MM.1S (cell line): ENCODE measurements around the gene DCD.

ENCODE experiments used
- DNase-seq: peaks from one replicate; pipeline ENCODE4 v3.0.0-alpha.2; 2015
- H2AFZ ChIP-seq: fragments of 300-600 bp; sonication (generic); 2 replicates; pipeline ENCODE4 v1.6.0; 2016; ENCODE audit warnings: antibody characterized with exemption, low read length
- H3F3A ChIP-seq: fragments of 300-600 bp; sonication (generic); 2 replicates; pipeline ENCODE4 v1.6.1; 2016; ENCODE audit warnings: mild to moderate bottlenecking, antibody characterized with exemption, low read length, moderate library complexity, mixed read lengths; ENCODE audit not compliant: insufficient read depth
- H3K27ac ChIP-seq: fragments of 300-600 bp; sonication (generic); 2 replicates; pipeline ENCODE4 v1.5.1; 2016; ENCODE audit warnings: mild to moderate bottlenecking, low read length
- H3K27me3 ChIP-seq: fragments of 300-600 bp; sonication (generic); replicated peaks from 2 replicates; pipeline ENCODE4 v1.6.0; 2016; ENCODE audit warnings: low read length; ENCODE audit not compliant: insufficient read depth
- H3K36me3 ChIP-seq: fragments of 300-600 bp; sonication (generic); replicated peaks from 2 replicates; pipeline ENCODE4 v1.6.1; 2016; ENCODE audit warnings: mild to moderate bottlenecking, low read length, mixed read lengths; ENCODE audit not compliant: insufficient read depth
- H3K4me1 ChIP-seq: fragments of 300-600 bp; sonication (generic); 2 replicates; pipeline ENCODE4 v1.6.1; 2016; ENCODE audit warnings: low read length, mixed read lengths
- H3K4me2 ChIP-seq: fragments of 300-600 bp; sonication (generic); 2 replicates; pipeline ENCODE4 v1.6.0; 2016; ENCODE audit warnings: low read depth, low read length
- H3K4me3 ChIP-seq: fragments of 300-600 bp; sonication (generic); 2 replicates; pipeline ENCODE4 v1.5.1; 2016; ENCODE audit warnings: low read length, mixed read lengths
- H3K79me2 ChIP-seq: fragments of 300-600 bp; sonication (generic); 2 replicates; pipeline ENCODE4 v1.6.1; 2016; ENCODE audit warnings: mixed run types, low read length, mixed read lengths
- H3K9ac ChIP-seq: fragments of 300-600 bp; sonication (generic); 2 replicates; pipeline ENCODE4 v1.6.1; 2016; ENCODE audit warnings: low read length, mixed read lengths
- H3K9me2 ChIP-seq: fragments of 300-600 bp; sonication (generic); replicated peaks from 2 replicates; pipeline ENCODE4 v1.6.1; 2016; ENCODE audit warnings: mild to moderate bottlenecking, low read length, mixed read lengths; ENCODE audit not compliant: insufficient read depth
- H3K9me3 ChIP-seq: fragments of 300-600 bp; sonication (generic); replicated peaks from 2 replicates; pipeline ENCODE4 v1.6.1; 2016; ENCODE audit warnings: mild to moderate bottlenecking, low read length, mixed read lengths; ENCODE audit not compliant: insufficient read depth
- H4K20me1 ChIP-seq: fragments of 300-600 bp; sonication (generic); 2 replicates; pipeline ENCODE4 v1.6.1; 2016; ENCODE audit warnings: mild to moderate bottlenecking, low read length, moderate library complexity, mixed read lengths; ENCODE audit not compliant: insufficient read depth
- CTCF ChIP-seq: fragments of 300-600 bp; sonication (generic); IDR thresholded peaks from 2 replicates; pipeline ENCODE4 v1.5.1; 2016; ENCODE audit warnings: antibody characterized with exemption, low read length, mixed read lengths
- EZH2 ChIP-seq: fragments of 300-600 bp; sonication (generic); optimal IDR thresholded peaks from 2 replicates; pipeline ENCODE3; 2017; ENCODE audit warnings: low read depth, mild to moderate bottlenecking, antibody characterized with exemption, low read length, mixed read lengths
- EZH2phosphoT487 ChIP-seq: fragments of 300-600 bp; sonication (generic); IDR thresholded peaks from 2 replicates; pipeline ENCODE4 v1.6.1; 2018; ENCODE audit warnings: antibody characterized with exemption, low read length

DCD gene

GRCh38 chr12:54648265-54648664 is at the start of gene DCD:
Gene DCD (minus strand): TSS chr12:54648365. CDS start chr12:54648303, 62 bp downstream.
- no peak within 1 kb of the TSS for H2AFZ ChIP-seq
- no peaks in the 10 kb centered on the region for H3K9me3 ChIP-seq
- H3K4me2 ChIP-seq: no peak within 1 kb of the TSS
- no peaks in the 10 kb centered on the region for H3K36me3 ChIP-seq
- H3K27me3 ChIP-seq: no peaks in the 10 kb centered on the region
- H3K27ac ChIP-seq: no peak within 1 kb of the TSS
- H3K4me3 ChIP-seq: no peak within 1 kb of the TSS
- H3K4me1 ChIP-seq: no peaks in the 10 kb centered on the region
- no peak for DNase-seq
- no peaks in the 10 kb centered on the region for H4K20me1 ChIP-seq
- no peaks in the 10 kb centered on the region for H3K79me2 ChIP-seq
- H3K9ac ChIP-seq: no peak within 1 kb of the TSS
- H3K9me2 ChIP-seq: no peaks in the 10 kb centered on the region
- TF ChIP-seq EZH2phosphoT487 (no peak), CTCF (no peak), EZH2 (no peak)
- H3F3A ChIP-seq: no peaks in the 10 kb centered on the region

- no peaks in the 10 kb centered on the region for H3K9me2 ChIP-seq
- H3K9ac ChIP-seq: no peak overlapping the region
- H4K20me1 ChIP-seq: no peaks in the 10 kb centered on the region
- H3K36me3 ChIP-seq: no peaks in the 10 kb centered on the region
- H2AFZ ChIP-seq: no peak overlapping the region
- H3K27ac ChIP-seq: no peak overlapping the region
- H3F3A ChIP-seq: no peaks in the 10 kb centered on the region
- peak overlapping the region; percentile 2; the same call in 1 of the 2 replicates for H3K4me2 ChIP-seq
- peak; percentile 53 for DNase-seq
- H3K4me3 ChIP-seq: no peak overlapping the region
- H3K79me2 ChIP-seq: no peaks in the 10 kb centered on the region
- H3K9me3 ChIP-seq: no peaks in the 10 kb centered on the region
- H3K27me3 ChIP-seq: no peaks in the 10 kb centered on the region
- TF ChIP-seq CTCF (no peak), EZH2phosphoT487 (no peak), EZH2 (no peak)
- peaks cover 3% of the 10 kb centered on the region; the same call in 1 of the 2 replicates for H3K4me1 ChIP-seq
Measured at GRCh38 chr12:54697851-54698250, 49.7 kb upstream of the DCD start.

- Histone ChIP-seq H3F3A (no peaks in the 10 kb centered on the region), H3K36me3 (no peaks in the 10 kb centered on the region), H3K9me3 (no peaks in the 10 kb centered on the region), H3K79me2 (no peaks in the 10 kb centered on the region), H3K9me2 (no peaks in the 10 kb centered on the region), H3K27me3 (no peaks in the 10 kb centered on the region), H3K4me1 (0 out of 2 replicates have a peak, but pooled peaks cover 3% of the 10 kb centered on the region), H2AFZ (no peak overlapping the region), H3K4me3 (no peak overlapping the region), H3K4me2 (no peak overlapping the region), H3K27ac (no peak overlapping the region), H3K9ac (no peak overlapping the region), H4K20me1 (no peaks in the 10 kb centered on the region)
- DNase-seq: no peak
- TF ChIP-seq EZH2 (no peak), CTCF (no peak)
Measured at GRCh38 chr12:54692353-54692752, 44.2 kb upstream of the DCD start.

- H3K9me3 ChIP-seq: no peaks in the 10 kb centered on the region
- no peaks in the 10 kb centered on the region for H3F3A ChIP-seq
- TF ChIP-seq CTCF: peak; percentile 32
- TF ChIP-seq EZH2phosphoT487: no peak
- no peak overlapping the region for H3K4me2 ChIP-seq
- no peak overlapping the region for H3K9ac ChIP-seq
- H4K20me1 ChIP-seq: no peaks in the 10 kb centered on the region
- H2AFZ ChIP-seq: no peak overlapping the region
- 0 out of 2 replicates have a peak, but pooled peaks cover 3% of the 10 kb centered on the region for H3K4me1 ChIP-seq
- no peaks in the 10 kb centered on the region for H3K36me3 ChIP-seq
- no peak for DNase-seq
- H3K27me3 ChIP-seq: no peaks in the 10 kb centered on the region
- no peak overlapping the region for H3K4me3 ChIP-seq
- H3K9me2 ChIP-seq: no peaks in the 10 kb centered on the region
- no peaks in the 10 kb centered on the region for H3K79me2 ChIP-seq
- H3K27ac ChIP-seq: no peak overlapping the region
Measured at GRCh38 chr12:54689984-54690383, 41.8 kb upstream of the DCD start.
